Measurements from ENCODE around the gene WDPCP. TPM values are rescaled to one million over a fixed set of nuclear protein-coding genes. Genes with fewer than 3 reads are reported as not detected.

WDPCP gene
- total and polyA plus RNA-seq, 10 donors: 2.1 to 20.0 (median 13.3) TPM

DNA sequence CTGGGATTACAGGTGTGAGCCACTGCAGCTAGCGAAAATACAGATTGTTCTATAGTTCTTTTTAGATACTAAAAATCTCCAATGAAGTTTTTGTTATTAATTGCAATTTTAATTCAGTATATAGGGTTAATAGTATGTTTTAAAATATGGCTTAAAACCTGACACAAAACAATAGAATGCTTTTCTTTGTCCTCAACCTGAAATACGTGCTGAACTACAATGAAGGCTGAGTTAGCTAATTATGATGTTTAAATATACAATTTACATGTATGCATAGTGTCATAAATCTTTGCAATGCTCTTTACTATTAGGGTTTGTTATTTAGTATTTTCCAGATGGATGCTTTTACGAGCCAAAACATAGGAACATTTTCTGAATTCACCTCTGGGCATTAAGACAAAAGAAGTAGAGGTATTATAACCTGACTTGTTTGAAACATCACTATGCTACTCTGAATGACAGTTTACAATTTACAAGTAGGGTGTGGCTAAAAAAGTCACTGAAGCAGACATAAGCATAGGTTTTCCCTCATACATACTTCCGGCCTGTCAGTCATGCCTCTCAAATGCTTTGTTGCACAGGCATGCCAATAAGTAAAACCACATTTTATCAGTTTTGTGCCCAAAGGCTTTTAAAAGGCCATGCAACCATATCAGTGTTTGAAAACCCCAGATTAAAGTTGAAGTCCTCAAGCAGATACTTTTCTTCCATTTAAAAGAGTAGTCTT, 369.3 kb downstream of the WDPCP start:
- Histone ChIP-seq H3K27ac (no peak overlapping the region), H3K4me3 (no peak overlapping the region), H3K36me3 (no peaks in the 10 kb centered on the region), H3K9me3 (peaks cover 0 to 25% (median 16%) of the 10 kb centered on the region in 8 donors), H3K4me1 (no peaks in the 10 kb centered on the region), H3K27me3 (replicated peaks in 1 of 7) (no peaks in the 10 kb centered on the region)
- DNase-seq: no peak
- WGBS, 5 donors: 85 to 91% (median 88%) methylated on average over 4 of the region's 4 CpGs
- intact Hi-C loops (cut with DNase I; ENCODE audit: low total_unique reads): no loop called here
- TF ChIP-seq, protein P1, sequence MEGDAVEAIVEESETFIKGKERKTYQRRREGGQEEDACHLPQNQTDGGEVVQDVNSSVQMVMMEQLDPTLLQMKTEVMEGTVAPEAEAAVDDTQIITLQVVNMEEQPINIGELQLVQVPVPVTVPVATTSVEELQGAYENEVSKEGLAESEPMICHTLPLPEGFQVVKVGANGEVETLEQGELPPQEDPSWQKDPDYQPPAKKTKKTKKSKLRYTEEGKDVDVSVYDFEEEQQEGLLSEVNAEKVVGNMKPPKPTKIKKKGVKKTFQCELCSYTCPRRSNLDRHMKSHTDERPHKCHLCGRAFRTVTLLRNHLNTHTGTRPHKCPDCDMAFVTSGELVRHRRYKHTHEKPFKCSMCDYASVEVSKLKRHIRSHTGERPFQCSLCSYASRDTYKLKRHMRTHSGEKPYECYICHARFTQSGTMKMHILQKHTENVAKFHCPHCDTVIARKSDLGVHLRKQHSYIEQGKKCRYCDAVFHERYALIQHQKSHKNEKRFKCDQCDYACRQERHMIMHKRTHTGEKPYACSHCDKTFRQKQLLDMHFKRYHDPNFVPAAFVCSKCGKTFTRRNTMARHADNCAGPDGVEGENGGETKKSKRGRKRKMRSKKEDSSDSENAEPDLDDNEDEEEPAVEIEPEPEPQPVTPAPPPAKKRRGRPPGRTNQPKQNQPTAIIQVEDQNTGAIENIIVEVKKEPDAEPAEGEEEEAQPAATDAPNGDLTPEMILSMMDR (IDR thresholded peaks at IDR 0.05 in 8 of 11, conservative IDR thresholded peaks at IDR 0.05 in 3 of 11): no peak
- TF ChIP-seq POLR2A (IDR thresholded peaks at IDR 0.05) (no peak), POLR2AphosphoS5 (IDR thresholded peaks at IDR 0.05) (no peak)

DNA sequence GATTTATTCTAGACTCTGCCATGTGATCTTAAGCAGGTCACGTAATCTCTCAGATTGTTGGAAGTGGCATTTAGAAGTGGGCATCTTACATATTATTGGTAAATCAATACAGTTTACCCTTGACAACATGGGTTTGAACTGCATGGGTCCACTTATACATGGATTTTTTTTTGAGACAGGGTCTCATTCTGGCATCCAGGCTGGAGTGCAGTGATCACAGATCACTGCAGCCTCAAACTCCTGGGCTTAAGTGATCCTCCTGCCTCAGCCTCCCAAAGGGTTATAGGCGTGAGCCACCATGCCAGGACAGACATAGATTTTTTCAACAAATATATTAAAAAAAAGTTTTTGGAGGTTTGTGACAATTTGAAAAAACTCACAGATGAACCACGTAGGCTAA, 393.0 kb downstream of the WDPCP start:
- H3K27me3 ChIP-seq (replicated peaks in 1 of 7): no peaks in the 10 kb centered on the region
- no peaks in the 10 kb centered on the region for H3K4me1 ChIP-seq
- TF ChIP-seq POLR2A (IDR thresholded peaks at IDR 0.05) (no peak), POLR2AphosphoS5 (IDR thresholded peaks at IDR 0.05) (no peak)
- TF ChIP-seq, protein P1 (IDR thresholded peaks at IDR 0.05 in 8 of 11, conservative IDR thresholded peaks at IDR 0.05 in 3 of 11): no peak
- H3K4me3 ChIP-seq: no peak overlapping the region
- no peak overlapping the region for H3K27ac ChIP-seq
- intact Hi-C loops (cut with DNase I; ENCODE audit: low total_unique reads): no loop called here
- WGBS, 5 donors: 89 to 98% (median 95%) methylated on average over 3 of the region's 3 CpGs
- DNase-seq: no peak
- peaks cover 0 to 6% (median 0%) of the 10 kb centered on the region in 8 donors for H3K9me3 ChIP-seq
- H3K36me3 ChIP-seq: no peaks in the 10 kb centered on the region

DNA sequence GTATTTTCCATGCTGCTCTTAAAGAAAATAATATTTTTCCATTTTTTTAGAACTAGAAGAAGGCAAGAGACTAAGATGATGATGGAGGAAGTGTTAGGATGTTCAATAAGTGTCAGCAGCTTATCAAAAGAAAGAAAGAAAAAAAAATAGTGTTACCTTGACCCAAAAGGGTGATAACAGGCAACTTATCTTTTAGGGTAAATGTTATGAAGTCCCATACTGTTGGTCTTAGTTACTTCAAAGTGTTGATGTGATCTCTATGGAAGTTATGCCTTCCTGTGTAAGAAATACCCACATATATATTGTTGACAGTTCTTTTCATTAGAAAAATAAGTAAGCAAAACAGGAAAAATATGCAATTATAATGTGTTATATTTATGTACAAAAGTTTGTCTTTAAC, 394.1 kb downstream of the WDPCP start:
- no peaks in the 10 kb centered on the region for H3K4me1 ChIP-seq
- no peak overlapping the region for H3K4me3 ChIP-seq
- intact Hi-C loops (cut with DNase I; ENCODE audit: low total_unique reads): no loop called here
- H3K27ac ChIP-seq: no peak overlapping the region
- TF ChIP-seq, protein P1 (IDR thresholded peaks at IDR 0.05 in 8 of 11, conservative IDR thresholded peaks at IDR 0.05 in 3 of 11): no peak
- no peak for TF ChIP-seq POLR2A (IDR thresholded peaks at IDR 0.05)
- TF ChIP-seq POLR2AphosphoS5 (IDR thresholded peaks at IDR 0.05): no peak
- DNase-seq: no peak
- no peaks in the 10 kb centered on the region for H3K36me3 ChIP-seq
- peaks cover 0 to 10% (median under 1%) of the 10 kb centered on the region in 8 donors for H3K9me3 ChIP-seq
- no peaks in the 10 kb centered on the region for H3K27me3 ChIP-seq (replicated peaks in 1 of 7)

DNA sequence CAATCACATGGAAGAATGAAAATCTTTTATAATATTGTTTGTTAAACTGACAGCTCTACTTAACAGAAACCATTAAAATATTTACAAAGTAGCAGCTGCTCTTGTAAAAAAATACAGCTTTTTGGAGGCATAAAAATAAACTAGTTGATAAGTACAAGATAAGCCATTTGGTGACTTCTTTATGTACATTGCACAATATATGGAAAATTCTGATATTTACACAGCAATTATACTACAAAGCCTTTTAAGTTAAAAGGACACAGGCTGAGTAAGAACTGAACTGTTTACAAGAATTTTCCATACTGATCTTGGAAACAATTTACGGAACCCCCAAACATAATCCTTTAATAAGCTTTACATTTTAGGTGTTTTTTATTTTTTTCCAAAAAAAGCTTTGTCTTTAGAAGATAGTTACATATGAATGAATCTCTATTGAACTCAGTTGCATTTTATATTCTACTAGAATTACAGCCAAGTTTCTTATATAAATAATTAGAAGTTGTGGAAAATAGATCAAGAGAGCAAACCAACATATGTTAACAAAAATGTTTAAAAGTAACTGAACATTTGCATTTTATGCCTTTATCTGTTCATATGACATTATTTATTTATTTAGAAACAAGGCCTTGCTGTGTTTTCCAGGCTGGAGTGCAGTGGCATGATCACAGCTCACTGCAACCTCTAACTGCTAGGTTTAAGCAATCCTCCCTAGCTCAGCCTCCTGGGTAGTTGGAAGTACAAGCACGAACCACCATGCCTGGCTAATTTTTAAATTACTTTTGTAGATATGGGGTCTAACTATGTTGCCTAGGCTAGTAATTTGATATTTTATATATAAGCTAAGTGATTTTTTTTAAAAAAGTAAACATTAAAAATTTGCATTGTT, 395.1 kb downstream of the WDPCP start:
- H3K4me3 ChIP-seq: no peak overlapping the region
- H3K4me1 ChIP-seq: no peaks in the 10 kb centered on the region
- no peak overlapping the region for H3K27ac ChIP-seq
- 89 to 96% (median 91%) methylated on average over 2 of the region's 2 CpGs for WGBS, 5 donors
- intact Hi-C loops (cut with DNase I; ENCODE audit: low total_unique reads): no loop called here
- H3K36me3 ChIP-seq: no peaks in the 10 kb centered on the region
- TF ChIP-seq POLR2A (IDR thresholded peaks at IDR 0.05): no peak
- TF ChIP-seq, protein P1 (IDR thresholded peaks at IDR 0.05 in 8 of 11, conservative IDR thresholded peaks at IDR 0.05 in 3 of 11): no peak
- no peak for TF ChIP-seq POLR2AphosphoS5 (IDR thresholded peaks at IDR 0.05)
- H3K27me3 ChIP-seq (replicated peaks in 1 of 7): no peaks in the 10 kb centered on the region
- DNase-seq: no peak
- peaks cover 0 to 21% (median 11%) of the 10 kb centered on the region in 8 donors for H3K9me3 ChIP-seq

Measured in spleen (tissue), 11 donors.